GM20000 (cell line): ENCODE results near the gene LIF.
"Not testable (repeated sequence)": the region's sequence is repeated elsewhere in the genome, so short reads cannot be mapped to it uniquely, and the experiment has no call there.

Source experiments
- DNase-seq: peaks from one replicate; pipeline ENCODE4 v3.0.0; 2012; ENCODE audit warnings: low spot score
- CTCF ChIP-seq: IDR thresholded peaks from 2 replicates; pipeline ENCODE4 v1.5.1; 2012; ENCODE audit warnings: mild to moderate bottlenecking, control low read depth; ENCODE audit errors: extremely low read depth, missing control alignments

Gene LIF

GRCh38 chr22:30234786-30235470 lies 11.6 kb downstream of the LIF start:
- DNase-seq, result no peak
- TF ChIP-seq CTCF, result no peak

GRCh38 chr22:30234325-30234724 lies 12.2 kb downstream of the LIF start:
- DNase-seq, result not testable (repeated sequence)

- DNase-seq, result no peak
- TF ChIP-seq CTCF, result no peak
Observed at GRCh38 chr22:30233582-30233981, 13.0 kb downstream of the LIF start.

- no peak for TF ChIP-seq CTCF
- no peak for DNase-seq
Observed at GRCh38 chr22:30232716-30233218, 13.8 kb downstream of the LIF start.

- DNase-seq, result no peak
- no peak for TF ChIP-seq CTCF
Observed at GRCh38 chr22:30230787-30231461, 15.6 kb downstream of the LIF start.

- no peak for TF ChIP-seq CTCF
- no peak for DNase-seq
Observed at GRCh38 chr22:30230330-30230729, 16.2 kb downstream of the LIF start.

- no peak for DNase-seq
- no peak for TF ChIP-seq CTCF
Observed at GRCh38 chr22:30228509-30229359, 17.8 kb downstream of the LIF start.
